ENCODE results near the gene SYNM. TPM values are rescaled to one million over a fixed set of nuclear protein-coding genes. Genes with fewer than 3 reads are reported as not detected.

SYNM gene
- total and polyA plus RNA-seq, 8 donors, result 4.0 to 469 (median 146) TPM

DNA sequence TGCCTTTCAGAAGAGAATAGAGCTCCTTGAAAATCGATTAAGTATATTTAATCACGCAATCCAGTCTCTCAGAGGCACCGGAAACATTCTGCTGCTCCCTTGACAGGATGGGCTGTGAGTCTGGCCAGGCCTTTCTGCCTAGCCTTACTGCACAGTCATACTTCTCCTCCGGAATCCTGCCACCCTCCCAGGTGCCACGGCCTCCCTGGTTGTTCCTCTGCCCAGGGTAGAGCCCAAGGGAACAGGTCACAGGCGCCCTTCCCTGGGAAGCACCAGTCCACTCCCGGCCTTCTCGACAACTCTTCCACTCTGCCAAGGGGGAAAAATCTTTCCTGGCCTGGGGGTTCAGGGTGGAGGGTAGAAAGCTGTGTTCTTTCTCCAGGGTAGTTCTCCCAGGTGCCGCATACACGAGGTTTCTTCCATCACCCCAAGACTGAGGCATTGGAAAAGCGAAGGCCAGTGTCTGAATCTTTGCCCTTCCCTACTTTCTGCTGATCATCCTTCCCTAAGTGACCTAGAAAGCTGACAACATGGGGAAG, 17.4 kb upstream of the SYNM start:
- Histone ChIP-seq H3K27me3 (no peaks in the 10 kb centered on the region), H3K36me3 (no peaks in the 10 kb centered on the region), H3K27ac (no peak overlapping the region), H3K4me3 (no peak overlapping the region), H3K4me1 (no peaks in the 10 kb centered on the region), H3K9me3 (no peaks in the 10 kb centered on the region)
- TF ChIP-seq POLR2AphosphoS5 (IDR thresholded peaks at IDR 0.05), result no peak
- DNase-seq, result no peak
- intact Hi-C loops (cut with DNase I; ENCODE audit: low total_unique reads), result no loop called here
- 88 to 95% (median 92%) methylated on average over 11 of the region's 11 CpGs for WGBS, 5 donors

DNA sequence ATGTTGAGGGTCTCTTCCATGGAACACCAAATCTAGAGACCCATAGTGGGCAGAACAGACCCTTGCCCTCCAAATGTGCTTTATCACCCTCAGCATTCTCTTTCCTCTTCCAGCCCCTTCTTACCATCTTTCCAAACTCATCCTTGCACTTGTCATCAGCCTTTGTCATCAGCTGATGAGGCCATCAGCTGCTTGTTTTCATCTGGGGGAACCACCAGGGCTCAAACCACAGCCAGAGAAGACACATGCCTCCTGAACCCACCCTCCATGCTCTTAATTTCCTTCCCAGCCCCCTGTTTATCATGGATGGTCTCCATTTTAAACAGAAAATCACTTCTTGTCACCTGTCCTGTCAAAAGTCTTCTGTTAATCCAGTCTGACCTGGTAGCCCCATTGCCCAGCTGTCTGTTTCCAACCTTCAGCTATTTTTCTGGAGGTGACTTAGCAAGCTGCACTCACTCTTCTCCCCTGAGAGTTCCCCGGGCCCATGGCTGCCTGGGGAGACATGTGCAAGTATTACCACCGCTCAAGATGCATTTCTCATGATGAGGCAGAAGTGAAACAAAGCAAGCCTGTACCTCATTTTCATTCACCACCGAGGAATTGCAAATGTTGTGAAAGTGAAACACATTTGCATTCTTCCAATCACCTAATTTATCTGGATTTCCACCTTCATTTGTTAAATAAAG, 14.7 kb upstream of the SYNM start:
- H3K9me3 ChIP-seq, result no peaks in the 10 kb centered on the region
- intact Hi-C loops (cut with DNase I; ENCODE audit: low total_unique reads), result no loop called here
- 51 to 74% (median 54%) methylated on average over 3 of the region's 3 CpGs for WGBS, 5 donors
- no peak for DNase-seq
- TF ChIP-seq, protein P1, sequence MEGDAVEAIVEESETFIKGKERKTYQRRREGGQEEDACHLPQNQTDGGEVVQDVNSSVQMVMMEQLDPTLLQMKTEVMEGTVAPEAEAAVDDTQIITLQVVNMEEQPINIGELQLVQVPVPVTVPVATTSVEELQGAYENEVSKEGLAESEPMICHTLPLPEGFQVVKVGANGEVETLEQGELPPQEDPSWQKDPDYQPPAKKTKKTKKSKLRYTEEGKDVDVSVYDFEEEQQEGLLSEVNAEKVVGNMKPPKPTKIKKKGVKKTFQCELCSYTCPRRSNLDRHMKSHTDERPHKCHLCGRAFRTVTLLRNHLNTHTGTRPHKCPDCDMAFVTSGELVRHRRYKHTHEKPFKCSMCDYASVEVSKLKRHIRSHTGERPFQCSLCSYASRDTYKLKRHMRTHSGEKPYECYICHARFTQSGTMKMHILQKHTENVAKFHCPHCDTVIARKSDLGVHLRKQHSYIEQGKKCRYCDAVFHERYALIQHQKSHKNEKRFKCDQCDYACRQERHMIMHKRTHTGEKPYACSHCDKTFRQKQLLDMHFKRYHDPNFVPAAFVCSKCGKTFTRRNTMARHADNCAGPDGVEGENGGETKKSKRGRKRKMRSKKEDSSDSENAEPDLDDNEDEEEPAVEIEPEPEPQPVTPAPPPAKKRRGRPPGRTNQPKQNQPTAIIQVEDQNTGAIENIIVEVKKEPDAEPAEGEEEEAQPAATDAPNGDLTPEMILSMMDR (IDR thresholded peaks at IDR 0.05), result no peak
- TF ChIP-seq EP300 (IDR thresholded peaks at IDR 0.05) (no peak), POLR2A (IDR thresholded peaks at IDR 0.05) (no peak), POLR2AphosphoS5 (IDR thresholded peaks at IDR 0.05) (no peak)
- no peaks in the 10 kb centered on the region for H3K27me3 ChIP-seq
- H3K27ac ChIP-seq, result no peak overlapping the region
- H3K4me3 ChIP-seq, result no peak overlapping the region
- H3K4me1 ChIP-seq, result no peaks in the 10 kb centered on the region
- H3K36me3 ChIP-seq, result no peaks in the 10 kb centered on the region

DNA sequence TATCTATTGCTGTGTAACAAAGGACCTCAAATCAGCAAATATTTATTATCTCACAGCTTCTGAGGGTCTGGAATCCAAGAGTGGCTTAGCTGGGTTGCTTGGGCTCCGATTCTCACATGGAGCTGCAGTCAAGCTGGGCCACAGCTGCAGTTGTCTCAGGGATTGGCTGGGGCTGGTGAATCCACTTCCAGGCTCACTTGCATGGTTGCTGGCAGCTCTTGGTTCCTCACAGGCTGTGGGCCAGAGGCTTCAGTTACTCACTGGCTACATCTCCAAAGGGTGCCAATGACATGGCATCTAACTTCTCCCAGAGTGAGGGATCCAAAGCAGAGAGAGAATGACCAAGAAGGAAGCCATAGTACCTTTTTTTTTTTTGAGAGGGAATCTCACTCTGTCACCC, 13.9 kb upstream of the SYNM start:
- H3K36me3 ChIP-seq, result no peaks in the 10 kb centered on the region
- no peaks in the 10 kb centered on the region for H3K4me1 ChIP-seq
- no peaks in the 10 kb centered on the region for H3K9me3 ChIP-seq
- no peak overlapping the region for H3K4me3 ChIP-seq
- intact Hi-C loops (cut with DNase I; ENCODE audit: low total_unique reads), result no loop called here
- WGBS, 5 donors, result 80 to 100% (median 90%) methylated on average over 1 of the region's 1 CpG
- H3K27ac ChIP-seq, result no peak overlapping the region
- TF ChIP-seq POLR2AphosphoS5 (IDR thresholded peaks at IDR 0.05) (no peak), EP300 (IDR thresholded peaks at IDR 0.05) (no peak)
- TF ChIP-seq, protein P1 (IDR thresholded peaks at IDR 0.05), result no peak
- no peak for DNase-seq
- H3K27me3 ChIP-seq, result no peaks in the 10 kb centered on the region

DNA sequence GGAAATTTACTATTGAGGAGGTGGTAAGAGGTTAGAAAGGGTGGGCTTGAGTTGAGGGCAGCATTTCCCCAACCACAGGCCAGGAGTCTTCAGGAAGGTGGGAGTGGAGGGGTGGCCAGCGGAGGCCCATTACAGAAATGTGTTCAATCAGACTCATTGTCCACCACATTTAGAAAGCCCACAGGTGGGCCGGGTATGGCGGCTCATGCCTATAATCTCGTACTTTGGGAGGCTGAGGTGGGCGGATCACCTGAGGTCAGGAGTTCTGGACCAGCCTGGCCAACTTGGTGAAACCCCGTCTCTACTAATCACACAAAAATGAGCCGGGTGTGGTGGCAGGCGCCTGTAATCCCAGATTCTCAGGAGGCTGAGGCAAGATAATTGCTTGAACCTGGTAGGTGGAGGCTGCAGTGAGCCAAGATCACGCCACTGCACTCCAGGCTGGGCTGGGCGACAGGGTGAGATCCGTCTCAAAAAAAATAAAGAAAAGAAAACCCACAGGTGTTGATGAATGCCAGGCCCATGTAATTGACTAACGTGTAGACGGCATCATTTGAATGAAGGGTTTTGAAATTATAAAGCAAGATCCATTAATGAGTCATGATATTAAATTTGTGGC, 12.2 kb upstream of the SYNM start:
- H3K27ac ChIP-seq, result no peak overlapping the region
- H3K4me1 ChIP-seq, result no peaks in the 10 kb centered on the region
- H3K27me3 ChIP-seq, result no peaks in the 10 kb centered on the region
- no peaks in the 10 kb centered on the region for H3K36me3 ChIP-seq
- no peak for TF ChIP-seq POLR2AphosphoS5 (IDR thresholded peaks at IDR 0.05)
- H3K9me3 ChIP-seq, result no peaks in the 10 kb centered on the region
- no peak for DNase-seq
- intact Hi-C loops (cut with DNase I; ENCODE audit: low total_unique reads), result no loop called here
- no peak overlapping the region for H3K4me3 ChIP-seq
- 78 to 82% (median 79%) methylated on average over 13 of the region's 13 CpGs for WGBS, 5 donors

DNA sequence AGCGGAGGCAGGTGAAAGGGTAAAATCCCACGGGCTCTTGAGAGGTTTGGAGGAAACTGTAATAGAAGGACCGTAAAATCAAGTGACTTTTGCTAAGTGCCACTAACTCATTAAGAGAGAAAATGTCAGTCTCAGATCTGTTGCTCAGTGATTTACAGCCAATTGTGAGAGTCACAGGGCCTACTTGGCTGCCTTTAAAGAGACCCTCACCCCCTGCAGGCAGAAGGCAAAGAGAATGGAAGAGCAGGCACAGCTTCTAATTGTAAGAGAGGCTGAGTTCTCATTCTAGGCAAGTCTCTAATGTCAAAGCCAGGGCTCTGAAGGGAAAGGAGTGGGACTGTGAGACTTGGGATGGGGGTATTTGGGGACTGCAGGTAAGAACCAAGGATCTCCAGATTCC, 9.3 kb upstream of the SYNM start:
- intact Hi-C loops (cut with DNase I; ENCODE audit: low total_unique reads), result loop anchor here (5.0 kb wide), 1 partner anchor 117 kb away; no protein-coding TSS in a partner anchor
- WGBS, 5 donors, result 63 to 79% (median 71%) methylated on average over 3 of the region's 3 CpGs

More for the DNA sequence above, 9.3 kb upstream of the SYNM start:
- Histone ChIP-seq H3K4me1 (peaks cover 6 to 7% (median 6%) of the 10 kb centered on the region in 4 donors), H3K4me3 (no peak overlapping the region), H3K27ac (no peak overlapping the region), H3K27me3 (peaks cover 0 to 24% (median 19%) of the 10 kb centered on the region in 3 donors), H3K9me3 (no peaks in the 10 kb centered on the region), H3K36me3 (no peaks in the 10 kb centered on the region)
- no peak for TF ChIP-seq POLR2A (IDR thresholded peaks at IDR 0.05)
- no peak for TF ChIP-seq EP300 (IDR thresholded peaks at IDR 0.05)
- DNase-seq, result no peak
